HUES48 (cell line): ENCODE data around the gene PCDH19.
A peak's percentile ranks its signal among the peaks of the same experiment; 100 is the strongest.
"Not testable (repeated sequence)": the region's sequence is repeated elsewhere in the genome, so short reads cannot be mapped to it uniquely, and the experiment has no call there.

Source experiments
- H3K27ac ChIP-seq: one replicate; pipeline ENCODE4 v1.7.0; 2013; ENCODE audit warnings: low read depth, low read length, inconsistent platforms
- H3K27me3 ChIP-seq: 2 replicates; pipeline ENCODE4 v1.6.1; 2013; ENCODE audit warnings: mild to moderate bottlenecking, low read length; ENCODE audit not compliant: control insufficient read depth, insufficient read depth
- H3K36me3 ChIP-seq: 2 replicates; pipeline ENCODE4 v1.6.1; 2013; ENCODE audit warnings: low read length; ENCODE audit not compliant: control insufficient read depth, insufficient read depth
- H3K4me1 ChIP-seq: 2 replicates; pipeline ENCODE4 v1.6.1; 2013; ENCODE audit warnings: mild to moderate bottlenecking, low read length; ENCODE audit not compliant: control insufficient read depth, insufficient read depth
- H3K4me3 ChIP-seq: 2 replicates; pipeline ENCODE4 v1.5.1; 2013; ENCODE audit warnings: mild to moderate bottlenecking, low read depth, low read length
- H3K9ac ChIP-seq: 2 replicates; pipeline ENCODE4 v1.6.1; 2013; ENCODE audit warnings: mild to moderate bottlenecking, low read depth, low read length, moderate library complexity
- H3K9me3 ChIP-seq: 2 replicates; pipeline ENCODE4 v1.6.1; 2013; ENCODE audit warnings: low read length; ENCODE audit not compliant: control insufficient read depth, insufficient read depth

PCDH19 gene, protein sequence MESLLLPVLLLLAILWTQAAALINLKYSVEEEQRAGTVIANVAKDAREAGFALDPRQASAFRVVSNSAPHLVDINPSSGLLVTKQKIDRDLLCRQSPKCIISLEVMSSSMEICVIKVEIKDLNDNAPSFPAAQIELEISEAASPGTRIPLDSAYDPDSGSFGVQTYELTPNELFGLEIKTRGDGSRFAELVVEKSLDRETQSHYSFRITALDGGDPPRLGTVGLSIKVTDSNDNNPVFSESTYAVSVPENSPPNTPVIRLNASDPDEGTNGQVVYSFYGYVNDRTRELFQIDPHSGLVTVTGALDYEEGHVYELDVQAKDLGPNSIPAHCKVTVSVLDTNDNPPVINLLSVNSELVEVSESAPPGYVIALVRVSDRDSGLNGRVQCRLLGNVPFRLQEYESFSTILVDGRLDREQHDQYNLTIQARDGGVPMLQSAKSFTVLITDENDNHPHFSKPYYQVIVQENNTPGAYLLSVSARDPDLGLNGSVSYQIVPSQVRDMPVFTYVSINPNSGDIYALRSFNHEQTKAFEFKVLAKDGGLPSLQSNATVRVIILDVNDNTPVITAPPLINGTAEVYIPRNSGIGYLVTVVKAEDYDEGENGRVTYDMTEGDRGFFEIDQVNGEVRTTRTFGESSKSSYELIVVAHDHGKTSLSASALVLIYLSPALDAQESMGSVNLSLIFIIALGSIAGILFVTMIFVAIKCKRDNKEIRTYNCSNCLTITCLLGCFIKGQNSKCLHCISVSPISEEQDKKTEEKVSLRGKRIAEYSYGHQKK (N-terminal part only)

DNA sequence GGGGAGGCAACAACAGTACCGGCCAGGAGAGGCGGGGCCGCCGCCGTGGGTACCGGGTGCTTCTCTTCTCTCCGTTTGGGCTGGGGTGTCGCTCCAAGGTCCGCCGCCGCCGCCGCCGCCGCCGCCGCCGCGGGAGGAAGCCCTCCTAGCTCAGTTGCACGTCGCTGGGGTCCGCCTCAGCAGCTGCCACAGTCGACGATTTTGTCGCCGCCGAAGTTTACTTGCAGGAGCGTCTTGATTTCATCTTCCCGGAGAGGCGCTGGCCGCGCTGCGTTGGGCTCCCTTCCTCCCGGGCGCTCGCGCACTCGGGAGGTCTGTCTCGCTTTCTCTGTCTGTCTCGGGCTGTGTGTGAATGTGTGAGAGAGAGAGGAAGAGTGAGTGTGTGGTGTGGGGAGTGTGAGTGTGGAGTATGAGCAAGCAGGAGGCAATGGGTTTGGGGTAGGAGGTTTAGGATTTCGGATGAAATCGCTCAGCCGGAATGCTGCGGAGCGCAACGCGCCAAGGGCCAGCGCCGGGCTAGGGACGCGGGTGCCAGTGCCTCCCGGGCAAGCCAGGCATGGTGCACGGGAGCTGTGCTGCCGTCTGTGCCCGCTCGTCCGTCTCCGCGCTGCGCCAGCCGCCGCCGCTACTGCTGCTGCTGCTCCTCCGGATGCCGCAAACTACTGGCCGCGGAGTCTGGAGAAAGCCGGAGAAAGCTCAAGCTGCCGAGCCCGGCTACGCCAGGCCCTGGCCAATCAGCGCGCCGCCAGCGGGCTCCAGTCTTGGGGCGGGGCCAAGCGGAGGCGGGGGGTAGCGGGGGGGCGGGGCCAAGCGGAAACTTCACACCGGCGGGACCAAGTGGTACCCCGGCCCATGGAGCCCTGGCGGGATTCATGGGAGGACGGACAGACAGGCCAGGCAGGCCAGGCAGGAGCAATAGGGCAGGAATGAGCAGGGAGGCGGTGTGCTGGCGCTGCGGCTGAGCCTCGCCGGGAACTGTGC, at the start of gene PCDH19:
Gene PCDH19 (minus strand): TSS at position 664 of the 981 bp plus-strand sequence. CDS start 1,676 bp downstream, outside the sequence.
- Histone ChIP-seq H3K4me1 (peaks cover 39% of the 10 kb centered on the region), H3K27me3 (peaks cover 93% of the 10 kb centered on the region), H3K27ac (no peak within 1 kb of the TSS), H3K9me3 (no peaks in the 10 kb centered on the region), H3K9ac (no peak within 1 kb of the TSS), H3K4me3 (peak within 1 kb of the TSS; percentile 66), H3K36me3 (no peaks in the 10 kb centered on the region)

DNA sequence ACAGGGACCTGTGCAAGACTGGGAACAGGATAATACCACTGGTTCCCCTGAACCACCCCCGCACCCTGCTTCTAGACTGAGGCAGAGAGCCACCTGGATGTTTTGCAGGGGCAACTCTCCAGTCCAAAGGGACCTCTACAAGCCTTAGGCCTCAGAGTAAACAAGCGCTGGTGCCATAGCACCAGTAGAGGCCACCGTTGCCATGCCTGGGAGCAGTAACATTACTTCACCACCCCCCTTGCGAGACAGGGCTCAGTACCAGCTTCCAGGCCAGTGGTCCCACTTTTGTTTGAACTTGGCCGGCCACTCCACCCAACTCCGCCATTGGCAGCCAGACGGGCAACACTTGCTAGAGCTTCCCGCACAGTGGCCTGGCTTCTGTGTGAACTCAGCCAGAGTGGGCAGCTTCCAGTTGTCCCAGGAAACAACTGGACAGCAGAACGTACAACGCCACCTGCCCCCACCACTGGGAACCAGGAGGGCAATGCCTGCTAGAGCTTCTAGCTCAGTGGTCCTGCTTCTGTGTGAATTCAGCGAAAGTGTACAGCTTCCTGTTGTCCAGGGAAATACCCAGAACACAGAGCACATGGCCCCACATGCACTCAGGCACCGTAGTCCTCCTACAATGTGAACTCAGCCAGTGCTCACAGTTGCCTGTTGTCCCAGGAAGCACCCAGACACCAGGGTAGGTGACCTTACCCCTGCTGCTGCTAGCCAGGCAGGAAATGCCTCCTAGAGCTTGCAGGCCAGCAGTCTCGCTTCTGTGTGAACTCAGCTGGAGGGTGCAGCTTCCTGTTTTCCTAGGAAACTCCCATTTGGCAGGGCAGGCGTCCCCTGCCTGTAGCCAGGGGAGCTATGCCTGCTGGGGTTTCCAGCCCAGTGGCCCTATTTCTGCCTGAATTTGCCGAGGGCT, 39.9 kb upstream of the PCDH19 start:
- no peak overlapping the region for H3K27ac ChIP-seq

DNA sequence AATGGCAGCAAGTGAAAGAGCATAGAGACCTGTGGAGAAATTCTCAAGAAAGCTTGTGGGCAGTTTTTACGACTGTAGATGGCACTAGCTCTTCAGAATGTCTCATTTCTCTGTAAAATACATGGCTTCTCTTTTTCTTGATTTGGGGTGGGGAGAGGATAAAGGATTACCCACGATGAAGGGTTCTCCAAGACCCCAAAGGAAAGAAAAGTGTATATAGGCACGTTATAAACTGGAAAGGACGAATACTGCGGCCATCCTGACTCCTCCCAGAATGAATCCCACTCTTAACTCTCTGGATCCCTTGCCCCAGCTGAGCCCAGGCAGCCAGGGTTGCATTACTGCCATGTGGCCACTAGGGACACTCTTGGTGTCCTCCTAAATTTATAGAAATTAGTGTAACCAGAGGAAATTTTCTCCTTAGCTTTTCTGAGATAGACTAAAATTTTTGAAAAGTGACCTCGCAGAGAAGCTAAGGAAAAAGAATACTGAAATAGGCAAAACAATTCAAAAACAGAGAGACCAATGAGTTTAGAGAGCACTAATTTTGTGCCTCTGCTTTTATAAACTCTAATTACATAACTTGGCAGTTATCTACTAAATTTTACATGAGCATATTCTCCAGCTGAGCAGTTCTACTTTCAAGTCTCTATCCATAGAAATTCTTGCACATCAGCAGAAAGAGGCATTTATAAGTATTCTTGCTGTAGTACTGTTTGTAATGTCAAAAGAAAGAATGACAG, 37.8 kb upstream of the PCDH19 start:
- Histone ChIP-seq H3K9me3 (peaks cover under 1% of the 10 kb centered on the region; the same call in 1 of the 2 replicates), H3K36me3 (no peaks in the 10 kb centered on the region), H3K4me3 (peak overlapping the region; percentile 68), H3K27ac (no peak overlapping the region), H3K27me3 (no peaks in the 10 kb centered on the region), H3K9ac (peak overlapping the region; percentile 45; the same call in 1 of the 2 replicates), H3K4me1 (no peaks in the 10 kb centered on the region)

More for the DNA sequence above, 39.9 kb upstream of the PCDH19 start:
- Histone ChIP-seq H3K4me1 (no peaks in the 10 kb centered on the region), H3K9me3 (peaks cover 15% of the 10 kb centered on the region), H3K4me3 (no peak overlapping the region), H3K27me3 (no peaks in the 10 kb centered on the region), H3K9ac (no peak overlapping the region), H3K36me3 (no peaks in the 10 kb centered on the region)

DNA sequence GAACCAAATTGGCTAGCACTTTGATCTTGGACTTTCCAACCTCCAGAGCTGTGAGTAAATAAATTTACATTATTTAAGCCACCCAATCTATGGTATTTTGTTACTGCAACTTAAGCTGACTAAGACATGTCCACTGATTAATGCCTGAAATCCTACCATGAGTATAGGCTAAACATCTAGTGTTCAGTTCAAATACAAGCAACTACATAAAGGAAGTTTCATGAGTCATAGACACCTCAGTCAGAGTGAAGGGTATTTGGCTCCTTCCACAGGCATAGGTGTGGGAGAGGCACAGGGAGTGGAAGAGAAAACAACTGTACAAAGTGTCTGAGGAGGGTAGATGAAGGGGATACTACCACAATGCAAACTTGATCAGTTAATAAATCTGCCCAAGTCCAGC, 35.5 kb upstream of the PCDH19 start:
- Histone ChIP-seq H3K9ac (no peak overlapping the region), H3K36me3 (no peaks in the 10 kb centered on the region), H3K9me3 (no peaks in the 10 kb centered on the region), H3K4me1 (no peaks in the 10 kb centered on the region), H3K27ac (no peak overlapping the region), H3K27me3 (no peaks in the 10 kb centered on the region), H3K4me3 (no peak overlapping the region)

DNA sequence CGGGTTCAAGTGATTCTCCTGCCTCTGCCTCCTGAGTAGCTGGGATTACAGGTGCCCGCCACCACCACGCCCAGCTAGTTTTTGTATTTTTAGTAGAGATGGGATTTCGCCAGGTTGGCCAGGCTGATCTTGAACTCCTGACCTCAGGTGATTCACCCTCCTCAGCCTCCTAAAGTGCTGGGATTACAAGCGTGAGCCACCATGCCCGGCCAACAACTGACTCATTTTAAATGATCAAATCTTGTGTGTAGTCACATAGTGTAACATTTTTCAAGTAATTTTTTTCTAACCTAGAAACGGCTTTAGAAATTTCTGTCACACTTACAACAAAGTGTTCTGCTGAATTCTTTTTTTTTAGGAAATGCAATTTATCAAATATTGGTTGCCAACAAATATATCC, 31.2 kb upstream of the PCDH19 start:
- H3K27me3 ChIP-seq, H3K9ac ChIP-seq: not testable (repeated sequence)

DNA sequence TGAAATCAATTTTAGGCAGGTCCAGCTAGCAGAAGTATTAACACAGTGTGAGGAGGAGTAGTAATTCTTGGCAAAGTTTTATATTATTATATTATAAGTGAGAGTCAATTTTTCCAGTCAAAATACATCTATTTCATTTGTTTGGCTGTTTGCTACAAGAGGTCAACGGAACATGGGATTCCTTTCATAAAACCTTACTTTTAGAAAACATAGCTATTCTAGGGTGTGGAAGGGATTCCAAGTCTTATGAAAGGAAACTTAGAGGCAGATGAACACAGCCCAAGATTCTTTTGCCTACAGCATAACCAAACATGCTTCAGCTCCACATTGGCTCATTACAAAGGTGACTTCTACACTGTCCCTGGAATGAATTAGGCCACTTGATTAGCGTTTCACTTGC, 29.9 kb upstream of the PCDH19 start:
- H3K4me1 ChIP-seq: peaks cover 14% of the 10 kb centered on the region
- H3K27ac ChIP-seq: no peak overlapping the region
- no peak overlapping the region for H3K9ac ChIP-seq
- H3K9me3 ChIP-seq: no peaks in the 10 kb centered on the region
- 0 out of 2 replicates have a peak, but pooled peaks cover 5% of the 10 kb centered on the region for H3K27me3 ChIP-seq
- no peaks in the 10 kb centered on the region for H3K36me3 ChIP-seq
- no peak overlapping the region for H3K4me3 ChIP-seq

More for the DNA sequence above, 31.2 kb upstream of the PCDH19 start:
- not testable (repeated sequence) for H3K9me3 ChIP-seq, H3K4me3 ChIP-seq, H3K4me1 ChIP-seq, H3K27ac ChIP-seq, H3K36me3 ChIP-seq

DNA sequence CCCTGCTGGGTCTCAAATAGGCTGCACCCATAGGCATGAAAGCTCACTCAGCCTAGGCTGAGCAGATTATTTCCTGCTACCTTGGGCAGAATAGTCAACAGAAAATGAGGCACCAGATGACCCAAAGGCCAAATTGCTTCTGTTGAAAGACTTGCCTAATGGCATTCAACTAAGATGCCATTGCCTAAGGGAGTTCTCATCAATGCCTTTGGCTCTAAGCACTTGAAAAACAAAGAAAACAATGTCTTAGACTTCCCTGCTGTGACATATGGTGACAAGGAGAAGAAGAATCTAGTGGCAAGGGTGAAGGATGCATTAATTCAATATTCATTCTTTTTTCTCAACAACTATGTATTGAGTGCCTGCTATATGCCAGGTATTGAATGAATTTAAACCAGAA, 25.7 kb upstream of the PCDH19 start:
- no peaks in the 10 kb centered on the region for H3K36me3 ChIP-seq
- peak overlapping the region; percentile 41 for H3K4me3 ChIP-seq
- 0 out of 2 replicates have a peak, but pooled peaks cover 11% of the 10 kb centered on the region for H3K27me3 ChIP-seq
- peaks cover 34% of the 10 kb centered on the region for H3K4me1 ChIP-seq
- no peaks in the 10 kb centered on the region for H3K9me3 ChIP-seq
- peak overlapping the region; percentile 54 for H3K27ac ChIP-seq
- no peak overlapping the region for H3K9ac ChIP-seq

DNA sequence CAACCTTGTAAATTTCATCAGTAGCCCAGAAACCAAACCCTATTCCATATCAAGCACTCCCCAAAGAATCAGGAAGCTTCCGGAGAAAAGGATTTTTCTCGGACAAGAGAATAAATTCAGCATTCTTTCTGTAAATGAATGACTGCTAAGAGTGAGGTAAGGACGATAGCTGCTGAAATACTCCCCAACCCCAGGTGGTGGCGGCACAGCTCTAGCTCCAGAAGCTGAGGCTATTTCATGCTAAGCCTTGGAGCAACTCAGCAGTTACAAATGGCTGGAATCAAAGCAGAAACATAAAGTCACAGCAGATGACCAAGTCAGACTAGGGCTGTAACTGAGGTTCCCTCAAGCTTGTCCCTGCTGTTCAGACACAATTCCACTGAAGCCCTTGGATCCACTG, 13.9 kb upstream of the PCDH19 start:
- no peak overlapping the region for H3K4me3 ChIP-seq
- H3K9me3 ChIP-seq: no peaks in the 10 kb centered on the region
- peaks cover 3% of the 10 kb centered on the region; the same call in 1 of the 2 replicates for H3K27me3 ChIP-seq
- H3K27ac ChIP-seq: no peak overlapping the region
- H3K36me3 ChIP-seq: no peaks in the 10 kb centered on the region
- H3K9ac ChIP-seq: no peak overlapping the region
- H3K4me1 ChIP-seq: 0 out of 2 replicates have a peak, but pooled peaks cover 4% of the 10 kb centered on the region

DNA sequence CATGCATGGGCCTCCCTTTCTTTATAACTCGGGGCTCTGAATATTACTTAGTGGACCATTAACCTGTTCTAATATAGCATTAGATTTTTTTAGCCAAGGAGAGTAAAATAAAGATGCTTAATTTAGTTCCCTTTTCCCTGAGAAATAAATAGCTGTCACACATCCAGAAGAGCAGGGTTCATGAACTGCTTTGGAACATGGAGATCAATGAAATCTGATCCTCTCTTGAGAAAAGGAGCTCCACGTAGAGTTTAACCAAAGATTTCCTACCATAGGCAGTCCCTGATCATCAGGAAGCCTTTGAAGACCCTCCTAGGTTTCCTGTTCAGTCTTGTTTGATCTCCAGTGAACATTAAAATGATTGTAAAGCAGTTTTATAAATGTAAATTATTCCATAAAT, 8.5 kb upstream of the PCDH19 start:
- no peaks in the 10 kb centered on the region for H3K36me3 ChIP-seq
- H3K27me3 ChIP-seq: peaks cover 17% of the 10 kb centered on the region
- no peak overlapping the region for H3K4me3 ChIP-seq
- H3K4me1 ChIP-seq: peaks cover 18% of the 10 kb centered on the region
- no peak overlapping the region for H3K9ac ChIP-seq
- H3K27ac ChIP-seq: no peak overlapping the region
- H3K9me3 ChIP-seq: no peaks in the 10 kb centered on the region
